GM12891 (cell line): ENCODE data around the gene KCNJ10.

Source experiments
- DNase-seq: peaks from one replicate; pipeline ENCODE4 v3.0.0; 2011; ENCODE audit warnings: low spot score; ENCODE audit not compliant: insufficient read length
- FAIRE-seq: peaks from 2 replicates; lab custom pipeline; 2011; peaks lifted over from hg19 to GRCh38; lab: Jason Lieb, UNC
- PAX5 ChIP-seq: IDR thresholded peaks from 2 replicates; pipeline ENCODE4 v1.6.1; 2011; ENCODE audit warnings: low read length, moderate library complexity, mild to moderate bottlenecking; ENCODE audit not compliant: insufficient read depth, severe bottlenecking
- POLR2A ChIP-seq: IDR thresholded peaks from 2 replicates; pipeline ENCODE4 v1.6.1; 2011; ENCODE audit warnings: low read depth, low read length, control low read depth
- POLR2AphosphoS5 ChIP-seq: IDR thresholded peaks from 2 replicates; pipeline ENCODE4 v1.6.1; 2011; ENCODE audit warnings: low read depth, low read length, control low read depth
- POU2F2 ChIP-seq: IDR thresholded peaks from 2 replicates; pipeline ENCODE4 v1.6.1; 2011; ENCODE audit warnings: low read depth, mild to moderate bottlenecking, control low read depth, low read length, moderate library complexity
- SPI1 ChIP-seq: IDR thresholded peaks from 2 replicates; pipeline ENCODE4 v1.6.1; 2011; ENCODE audit warnings: low read depth, low read length, control low read depth
- TAF1 ChIP-seq: IDR thresholded peaks from 2 replicates; pipeline ENCODE4 v1.6.1; 2011; ENCODE audit warnings: low read depth, low read length, control low read depth

KCNJ10 gene

DNA sequence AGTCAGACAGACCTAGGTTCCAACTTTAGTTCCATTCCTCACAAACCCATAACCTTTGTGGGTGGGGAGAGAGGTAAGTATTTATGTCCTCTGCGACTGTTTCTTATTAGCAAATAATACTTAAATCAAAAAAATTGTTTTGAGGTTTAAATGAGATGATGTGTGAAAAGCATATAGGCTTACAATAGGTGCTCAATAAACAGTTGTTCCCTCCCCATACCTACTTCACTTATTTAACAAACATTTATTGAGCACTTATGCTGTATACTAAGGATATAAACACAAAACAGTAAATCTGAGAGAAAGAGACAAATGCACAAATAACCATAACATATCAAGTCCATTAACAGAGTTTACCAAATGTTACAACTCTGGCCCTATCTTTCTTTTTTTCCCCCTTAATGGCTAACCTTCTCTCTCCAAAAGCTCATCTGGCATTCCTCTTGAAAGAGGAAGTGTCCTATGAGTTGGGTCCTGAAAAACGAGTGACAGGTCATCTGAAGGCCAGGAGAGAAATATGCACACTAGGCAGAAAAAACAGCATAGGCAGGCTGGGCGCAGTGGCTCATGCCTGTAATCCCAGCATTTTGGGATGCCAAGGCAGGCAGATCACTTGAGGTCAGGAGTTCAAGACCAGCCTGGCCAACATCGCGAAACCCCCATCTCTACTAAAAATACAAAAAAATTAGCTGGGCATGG is 48.4 kb downstream of the KCNJ10 start:
- TF ChIP-seq POLR2A (no peak), SPI1 (peak; percentile 48)
- DNase-seq (no peak), FAIRE-seq (no peak)

DNA sequence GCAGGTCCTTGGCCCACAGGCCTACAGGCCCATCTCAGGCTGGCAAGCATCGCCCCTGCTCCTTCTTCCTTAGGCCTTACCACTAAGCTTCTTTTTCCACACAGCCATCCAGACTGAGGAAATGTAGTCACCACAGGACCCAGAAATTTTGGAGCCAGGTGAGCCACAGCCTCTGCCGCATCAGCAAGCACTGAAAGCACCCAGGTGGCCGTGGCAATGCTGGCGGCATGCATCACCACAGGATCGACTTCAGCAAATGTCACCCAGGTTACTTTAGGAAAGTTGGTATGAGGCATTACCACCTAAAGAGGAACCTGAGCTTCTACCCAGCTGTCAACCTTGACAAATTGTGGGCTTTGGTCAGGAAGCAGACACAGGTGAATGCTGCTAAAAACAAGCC is 49.8 kb downstream of the KCNJ10 start:
- no peak for FAIRE-seq
- DNase-seq, result no peak
- no peak for TF ChIP-seq POLR2AphosphoS5
- TF ChIP-seq POLR2A, result no peak
- TF ChIP-seq POU2F2, result no peak
- TF ChIP-seq PAX5, result no peak
- no peak for TF ChIP-seq TAF1
- no peak for TF ChIP-seq SPI1

DNA sequence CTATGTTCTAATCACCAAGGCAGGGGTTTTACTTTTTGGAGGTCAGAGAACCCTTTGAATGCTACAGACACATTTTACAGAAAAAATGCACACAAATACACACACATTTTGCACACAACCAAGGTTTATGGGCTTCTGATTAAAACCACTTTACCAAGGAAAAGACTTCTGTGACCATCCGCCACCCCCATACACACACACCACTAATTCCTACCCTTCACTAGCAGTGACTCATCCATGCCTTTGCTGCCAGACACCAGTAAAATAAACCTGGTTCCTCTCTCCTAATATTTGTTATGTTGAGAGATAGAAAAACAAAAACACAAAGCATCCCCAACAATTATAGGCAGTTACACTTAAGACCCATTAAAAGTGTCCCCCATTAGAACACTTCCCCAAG is 51.1 kb downstream of the KCNJ10 start:
- TF ChIP-seq SPI1 (no peak), POLR2A (no peak), PAX5 (no peak), POLR2AphosphoS5 (no peak), POU2F2 (no peak), TAF1 (no peak)
- DNase-seq (no peak), FAIRE-seq (no peak)

DNA sequence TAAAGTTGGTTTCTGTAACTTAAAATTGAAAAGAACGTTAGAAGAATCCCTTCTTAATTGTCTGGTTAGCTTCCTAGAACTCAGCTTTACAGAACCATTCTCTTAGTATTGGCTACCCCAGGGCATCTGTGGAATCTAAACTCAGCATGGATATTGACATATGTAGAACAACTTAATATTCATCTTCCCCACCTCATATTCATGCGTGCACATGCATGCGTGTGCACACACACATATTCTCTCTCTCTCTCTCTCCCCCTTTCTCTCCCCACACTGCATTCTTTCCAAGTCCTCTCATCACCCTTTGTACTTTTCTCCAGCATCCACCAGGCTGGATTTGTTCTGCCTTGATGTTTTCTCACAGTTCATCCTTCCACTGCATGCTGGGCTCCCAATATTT is 51.6 kb downstream of the KCNJ10 start:
- DNase-seq, result no peak
- TF ChIP-seq TAF1, result no peak
- TF ChIP-seq PAX5, result no peak
- no peak for TF ChIP-seq POLR2AphosphoS5
- TF ChIP-seq POLR2A, result no peak
- no peak for TF ChIP-seq SPI1
- TF ChIP-seq POU2F2, result no peak
- FAIRE-seq, result no peak

DNA sequence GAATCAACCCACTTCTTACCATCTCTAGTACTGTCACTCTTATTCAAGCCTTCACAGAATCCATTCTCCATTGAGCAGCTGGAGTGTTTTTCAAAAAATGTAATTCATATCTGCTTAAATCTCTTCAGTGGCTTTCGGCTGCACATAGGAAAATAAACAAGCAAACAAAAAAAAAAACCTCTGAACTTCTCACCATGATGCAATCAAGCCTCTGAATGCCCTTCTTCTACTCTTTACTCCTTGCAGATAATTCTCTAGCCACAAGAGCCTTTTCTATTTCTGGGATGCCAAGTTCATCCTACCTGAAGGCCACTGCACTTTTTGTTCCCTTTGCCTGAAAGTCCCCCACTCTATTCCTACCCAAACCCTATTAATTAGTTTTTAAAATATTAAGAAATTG is 52.4 kb downstream of the KCNJ10 start:
- TF ChIP-seq POLR2AphosphoS5 (no peak), SPI1 (no peak), TAF1 (no peak), PAX5 (no peak), POU2F2 (no peak), POLR2A (no peak)
- no peak for FAIRE-seq
- no peak for DNase-seq

DNA sequence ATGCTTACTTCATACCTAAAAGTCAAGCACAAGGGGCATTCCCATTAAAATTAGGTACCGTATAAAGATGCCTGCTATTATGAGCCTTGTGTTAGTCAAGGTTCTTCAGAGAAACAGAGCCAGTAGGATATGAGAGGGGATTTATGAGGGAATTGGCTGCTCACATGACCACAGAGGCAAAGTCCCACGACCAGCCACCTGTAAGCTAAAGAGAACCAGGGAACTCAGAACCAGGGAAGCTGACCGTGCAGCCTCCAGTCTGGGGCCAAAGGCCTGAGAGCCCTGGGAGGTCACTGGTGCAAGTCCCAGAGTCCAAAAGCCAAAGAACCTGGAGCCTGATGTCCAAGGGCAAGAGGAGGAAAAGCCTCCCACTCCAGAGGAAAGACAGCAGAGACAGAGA is 58.2 kb downstream of the KCNJ10 start:
- FAIRE-seq, result no peak
- no peak for DNase-seq
- TF ChIP-seq POU2F2 (no peak), SPI1 (no peak), POLR2A (no peak), POLR2AphosphoS5 (no peak), PAX5 (no peak), TAF1 (no peak)

DNA sequence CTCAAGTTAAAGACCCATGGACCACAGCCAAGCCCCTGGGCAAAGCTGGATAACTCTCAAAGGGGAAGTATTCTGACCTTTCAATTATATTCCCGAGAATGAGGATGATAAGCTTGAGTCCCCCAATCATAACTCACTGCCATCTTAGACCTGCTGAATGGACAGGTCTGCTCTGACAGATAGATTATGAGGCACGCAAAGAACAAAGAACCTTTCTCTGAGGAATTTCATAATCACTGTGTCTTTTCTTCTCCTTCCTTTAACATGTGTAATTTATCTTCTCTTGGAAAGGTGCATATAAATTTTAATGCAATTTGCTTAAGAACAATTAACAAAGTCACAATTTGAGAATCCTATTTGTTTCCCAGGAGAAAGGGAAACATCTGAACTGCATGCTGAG is 60.2 kb downstream of the KCNJ10 start:
- no peak for TF ChIP-seq POLR2AphosphoS5
- FAIRE-seq (no peak), DNase-seq (no peak)

DNA sequence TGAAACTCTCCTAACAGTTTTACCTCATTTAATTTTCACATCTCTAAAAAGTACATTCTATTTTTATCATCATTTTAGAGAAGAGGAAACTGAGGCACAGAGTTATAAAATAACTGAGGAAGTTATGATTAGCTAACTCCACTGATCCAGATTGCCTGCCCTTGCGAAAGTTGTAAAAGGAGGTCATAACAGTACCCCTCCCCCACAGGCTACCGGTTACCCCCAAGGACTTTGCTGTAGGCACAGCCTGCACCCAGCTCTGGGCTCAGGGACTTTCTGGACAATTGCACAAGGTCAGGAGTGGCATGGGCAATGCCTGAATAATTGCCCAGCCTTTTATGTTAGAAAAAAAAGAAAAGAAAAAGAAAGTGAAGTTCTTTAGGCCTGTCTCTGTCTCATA is 60.9 kb downstream of the KCNJ10 start:
- TF ChIP-seq PAX5, result no peak
- no peak for TF ChIP-seq POLR2AphosphoS5
- TF ChIP-seq POLR2A, result no peak
- TF ChIP-seq SPI1, result no peak
- TF ChIP-seq POU2F2, result no peak
- TF ChIP-seq TAF1, result no peak
- DNase-seq, result no peak
- no peak for FAIRE-seq

DNA sequence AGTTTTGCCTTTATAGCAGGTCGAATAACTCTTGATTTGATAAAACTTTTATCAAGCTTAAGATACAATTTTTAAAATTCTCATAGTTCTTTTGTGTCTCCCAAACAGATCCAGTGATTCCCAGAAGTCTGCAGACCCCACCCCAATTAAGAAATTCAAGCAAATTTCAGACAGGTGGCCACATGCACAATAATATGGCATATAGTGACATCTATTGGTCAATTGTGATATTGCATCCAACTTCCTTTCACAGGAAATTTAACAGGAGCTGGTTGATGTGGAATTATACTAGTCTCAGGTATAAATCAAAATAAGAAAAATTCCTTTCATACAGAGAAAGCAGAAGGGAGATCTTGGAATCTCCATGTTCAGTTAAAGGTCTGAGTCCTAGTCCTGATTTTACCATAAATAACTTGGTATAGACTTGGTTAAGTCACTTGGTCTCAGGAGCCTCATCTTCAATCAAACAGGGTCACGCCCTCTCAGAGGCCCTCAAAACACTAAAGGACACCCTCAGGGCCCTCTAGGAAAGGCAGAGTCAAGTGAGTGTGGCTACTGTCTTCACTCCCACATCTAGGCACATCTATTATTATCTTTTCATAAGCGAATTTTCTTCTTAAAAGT is 62.3 kb downstream of the KCNJ10 start:
- no peak for TF ChIP-seq PAX5
- TF ChIP-seq POU2F2, result no peak
- FAIRE-seq, result peak; percentile 84
- no peak for DNase-seq

DNA sequence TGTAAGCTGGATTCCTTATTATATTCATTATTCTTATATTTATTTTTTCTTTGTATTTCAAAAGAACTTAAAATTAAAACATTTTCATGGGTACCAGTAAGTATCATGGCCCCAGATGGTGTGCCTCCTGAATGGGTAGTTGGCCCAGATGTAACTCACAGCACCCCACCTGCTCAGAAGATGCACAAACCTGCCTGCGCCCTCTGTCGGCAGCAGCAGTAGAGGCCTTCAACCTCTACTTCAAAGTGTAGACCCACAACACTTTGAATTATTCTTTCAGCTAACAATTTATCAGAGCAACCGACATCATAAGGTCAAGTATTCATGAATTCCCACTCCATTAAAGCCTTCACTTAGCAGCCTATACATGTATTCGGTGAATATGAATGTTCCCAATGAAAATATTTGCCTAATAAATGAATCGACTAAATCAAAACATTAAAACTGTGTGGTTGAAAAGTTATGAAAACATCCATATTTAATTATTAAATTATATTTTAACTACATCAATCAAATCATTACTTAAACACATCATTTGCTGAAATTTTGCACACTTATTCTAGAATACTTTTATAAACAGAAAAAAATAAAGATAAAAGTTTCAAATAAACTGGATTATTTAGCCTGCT is 63.5 kb downstream of the KCNJ10 start:
- no peak for TF ChIP-seq POLR2AphosphoS5
- no peak for TF ChIP-seq PAX5
- FAIRE-seq (peak; percentile 92), DNase-seq (peak; percentile 54)
